ENCODE data around the gene CYP2C19.
"Not testable (repeated sequence)": the region's sequence is repeated elsewhere in the genome, so short reads cannot be mapped to it uniquely, and the experiment has no call there.

The CYP2C19 gene

GRCh38 chr10:94878649-94879048 lies 116.2 kb downstream of the CYP2C19 start:
- in situ Hi-C loops (cut with MboI; ENCODE audit: low sequenced_read_pairs) = no loop called here

- in situ Hi-C loops (cut with MboI; ENCODE audit: low sequenced_read_pairs) = no loop called here
Measured at GRCh38 chr10:94879214-94879613, 116.7 kb downstream of the CYP2C19 start.

DNA sequence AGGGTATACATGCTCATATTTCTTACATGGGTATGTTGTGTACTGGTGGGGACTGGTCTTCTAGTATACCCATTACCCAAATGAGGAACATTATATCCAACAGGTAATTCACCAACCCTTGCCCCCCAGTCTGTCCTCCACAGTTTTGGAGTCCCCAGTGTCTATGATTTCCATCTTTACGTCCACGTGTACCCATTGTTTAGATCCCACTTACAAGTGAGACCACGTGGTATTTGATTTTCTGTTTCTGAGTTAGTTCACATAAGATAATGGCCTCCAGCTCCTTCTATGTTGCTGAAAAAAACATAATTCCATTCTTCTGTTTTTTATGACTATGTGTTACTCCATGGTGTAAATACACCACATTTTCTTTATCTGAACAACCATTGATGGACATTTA lies 126.6 kb downstream of the CYP2C19 start:
- in situ Hi-C loops (cut with MboI; ENCODE audit: low sequenced_read_pairs) = no loop called here

GRCh38 chr10:94890264-94891022 lies 128.0 kb downstream of the CYP2C19 start:
- in situ Hi-C loops (cut with MboI; ENCODE audit: low sequenced_read_pairs) = no loop called here

- in situ Hi-C loops (cut with MboI; ENCODE audit: low sequenced_read_pairs) = not testable (repeated sequence)
Measured at GRCh38 chr10:94898414-94898813, 135.9 kb downstream of the CYP2C19 start.

DNA sequence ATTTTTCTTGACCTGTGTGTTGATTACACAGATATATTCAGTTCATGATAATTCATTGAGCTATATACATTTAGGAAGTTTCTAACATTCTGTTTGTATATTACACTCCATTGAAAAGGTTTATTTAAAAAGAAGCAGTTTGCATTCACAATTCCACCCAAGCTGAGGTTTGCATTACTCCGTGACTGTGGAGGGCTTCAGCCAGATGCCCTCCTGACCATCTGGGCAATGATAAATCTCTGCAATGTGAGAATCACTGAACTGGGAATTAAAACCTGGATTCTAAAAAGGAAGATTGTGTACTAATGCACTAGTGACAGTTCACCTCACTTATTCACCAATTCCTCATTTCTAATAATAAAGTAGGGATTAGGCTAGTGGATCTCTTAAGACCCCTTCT lies 139.6 kb downstream of the CYP2C19 start:
- in situ Hi-C loops (cut with MboI; ENCODE audit: low sequenced_read_pairs) = no loop called here

DNA sequence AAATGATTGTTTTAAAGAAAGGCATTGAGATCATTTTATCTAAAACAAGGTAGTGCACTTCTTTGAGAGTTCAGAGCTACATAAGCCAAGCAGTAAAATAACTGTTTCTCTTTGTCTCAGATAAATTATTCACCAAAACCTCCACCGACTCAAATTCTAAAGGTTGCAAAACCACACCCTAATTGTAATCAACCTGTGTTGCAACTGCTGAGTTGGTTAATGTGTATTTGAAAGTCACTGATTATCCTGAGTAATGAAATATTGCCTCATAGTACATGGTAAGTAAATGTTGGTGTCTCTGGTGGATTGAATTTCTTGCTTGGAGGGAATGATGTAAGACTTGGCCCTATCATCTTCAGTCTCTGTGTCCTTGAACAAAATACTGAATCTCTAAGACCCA lies 140.1 kb downstream of the CYP2C19 start:
- in situ Hi-C loops (cut with MboI; ENCODE audit: low sequenced_read_pairs) = no loop called here

All from HL-60/S4 treated with retinoic acid at 250 ng/mL for 4 days and 3 days (cell line).